Hematopoietic multipotent progenitor cell (in vitro differentiated cells): Measurements from ENCODE around the gene SLC1A1. TPM values are rescaled to one million over a fixed set of nuclear protein-coding genes. Genes with fewer than 3 reads are reported as not detected.
A peak's percentile ranks its signal among the peaks of the same experiment; 100 is the strongest.

Experiments
- DNase-seq, 3 donors: peaks; one replicate each; pipeline ENCODE4 v3.0.0-alpha.2; 2011 to 2015; ENCODE audit warnings: low read depth in 2 of 3, low spot score in 2 of 3
- total RNA-seq: library from RNA; depleted of rRNA; stranded (reverse); fragments of >200 nt; gene quantifications from one replicate; pipeline ENCODE4 v1.2.3, GENCODE V29; 2012

The SLC1A1 gene
- total RNA-seq, 1 donor = not detected

GRCh38 chr9:4614627-4615026, 124.4 kb downstream of the SLC1A1 start:
- no peak for DNase-seq

- DNase-seq = no peak
These were observed 125.0 kb downstream of the SLC1A1 start for GRCh38 chr9:4615251-4615650.

- DNase-seq = no peak
These were observed 125.5 kb downstream of the SLC1A1 start for GRCh38 chr9:4615778-4616177.

GRCh38 chr9:4617752-4618151, 127.5 kb downstream of the SLC1A1 start:
- DNase-seq = no peak

- peak in 1 of 3 donors; percentile 37 for DNase-seq
These were observed 128.4 kb downstream of the SLC1A1 start for GRCh38 chr9:4618700-4619099.

- DNase-seq = peak in 1 of 3 donors; percentile 52
These were observed 129.9 kb downstream of the SLC1A1 start for GRCh38 chr9:4620057-4620765.

- DNase-seq = no peak
These were observed 130.8 kb downstream of the SLC1A1 start for GRCh38 chr9:4620881-4621555.

- DNase-seq = no peak
These were observed 131.7 kb downstream of the SLC1A1 start for GRCh38 chr9:4622016-4622415.

- no peak for DNase-seq
These were observed 140.6 kb downstream of the SLC1A1 start for GRCh38 chr9:4630836-4631235.

Other genes starting within 250 kb of the SLC1A1 start
- 0.27 TPM for gene GLIS3, start 190.4 kb upstream of the SLC1A1 start, total RNA-seq
- 1.1 TPM for gene PLPP6, start 171.8 kb downstream of the SLC1A1 start, total RNA-seq
- gene SPATA6L, start 176.0 kb downstream of the SLC1A1 start, total RNA-seq = not detected
- 6.5 TPM for gene CDC37L1, start 189.1 kb downstream of the SLC1A1 start, total RNA-seq